COLO829 (cell line): ENCODE results near the gene NCR1.
"Not testable (repeated sequence)": the region's sequence is repeated elsewhere in the genome, so short reads cannot be mapped to it uniquely, and the experiment has no call there.

ENCODE experiments used
- DNase-seq: peaks from one replicate; pipeline ENCODE4 v3.0.0; 2012; ENCODE audit warnings: low spot score

Gene NCR1

DNA sequence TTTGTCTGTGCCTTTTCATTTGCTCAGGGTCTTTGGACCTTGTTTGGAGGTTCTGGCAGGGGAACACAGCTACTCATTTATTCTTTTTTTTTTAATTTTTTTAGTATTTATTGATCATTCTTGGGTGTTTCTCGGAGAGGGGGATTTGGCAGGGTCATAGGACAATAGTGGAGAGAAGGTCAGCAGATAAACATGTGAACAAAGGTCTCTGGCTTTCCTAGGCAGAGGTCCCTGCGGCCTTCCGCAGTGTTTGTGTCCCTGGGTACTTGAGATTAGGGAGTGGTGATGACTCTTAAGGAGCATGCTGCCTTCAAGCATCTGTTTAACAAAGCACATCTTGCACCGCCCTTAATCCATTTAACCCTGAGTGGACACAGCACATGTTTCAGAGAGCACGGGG, 2.0 kb downstream of the NCR1 start:
- not testable (repeated sequence) for DNase-seq

DNA sequence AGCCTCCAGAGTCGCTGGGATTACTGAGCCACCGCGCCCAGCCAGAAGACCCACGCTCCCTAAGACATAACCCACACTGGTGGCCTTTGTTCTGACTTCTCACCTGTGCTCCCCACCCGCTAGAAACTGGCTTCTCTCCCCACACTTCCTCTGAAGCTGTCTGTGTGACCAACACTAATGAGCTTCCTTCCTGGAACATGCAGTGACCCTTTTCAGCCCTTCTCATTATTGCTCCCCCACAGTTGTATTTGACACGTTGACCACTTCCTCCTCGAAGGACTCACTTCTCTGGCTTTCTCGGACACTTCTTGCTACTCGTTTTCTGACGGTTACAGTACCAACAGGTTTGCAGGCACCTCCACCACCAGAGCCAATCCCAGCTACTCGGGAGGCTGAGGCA, 10.9 kb downstream of the NCR1 start:
- DNase-seq: no peak

DNA sequence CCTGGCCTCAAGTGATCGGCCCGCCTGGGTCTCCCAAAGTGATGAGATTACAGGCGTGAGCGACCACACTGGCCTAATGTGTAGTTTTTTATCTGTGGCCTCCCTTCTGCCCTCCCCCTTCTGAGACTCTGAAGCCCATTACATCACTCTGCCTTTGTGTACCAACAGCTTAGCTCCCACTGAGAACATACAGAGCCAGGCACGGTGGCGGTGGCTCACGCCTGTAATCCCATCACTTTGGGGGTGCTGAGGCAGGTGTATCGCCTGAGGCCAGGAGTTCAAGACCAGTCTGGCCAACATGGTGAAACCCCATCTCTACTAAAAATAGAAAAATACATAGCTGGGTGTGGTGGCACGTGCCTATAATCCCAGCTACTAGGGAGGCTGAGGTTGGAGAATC, 12.6 kb downstream of the NCR1 start:
- DNase-seq: no peak

DNA sequence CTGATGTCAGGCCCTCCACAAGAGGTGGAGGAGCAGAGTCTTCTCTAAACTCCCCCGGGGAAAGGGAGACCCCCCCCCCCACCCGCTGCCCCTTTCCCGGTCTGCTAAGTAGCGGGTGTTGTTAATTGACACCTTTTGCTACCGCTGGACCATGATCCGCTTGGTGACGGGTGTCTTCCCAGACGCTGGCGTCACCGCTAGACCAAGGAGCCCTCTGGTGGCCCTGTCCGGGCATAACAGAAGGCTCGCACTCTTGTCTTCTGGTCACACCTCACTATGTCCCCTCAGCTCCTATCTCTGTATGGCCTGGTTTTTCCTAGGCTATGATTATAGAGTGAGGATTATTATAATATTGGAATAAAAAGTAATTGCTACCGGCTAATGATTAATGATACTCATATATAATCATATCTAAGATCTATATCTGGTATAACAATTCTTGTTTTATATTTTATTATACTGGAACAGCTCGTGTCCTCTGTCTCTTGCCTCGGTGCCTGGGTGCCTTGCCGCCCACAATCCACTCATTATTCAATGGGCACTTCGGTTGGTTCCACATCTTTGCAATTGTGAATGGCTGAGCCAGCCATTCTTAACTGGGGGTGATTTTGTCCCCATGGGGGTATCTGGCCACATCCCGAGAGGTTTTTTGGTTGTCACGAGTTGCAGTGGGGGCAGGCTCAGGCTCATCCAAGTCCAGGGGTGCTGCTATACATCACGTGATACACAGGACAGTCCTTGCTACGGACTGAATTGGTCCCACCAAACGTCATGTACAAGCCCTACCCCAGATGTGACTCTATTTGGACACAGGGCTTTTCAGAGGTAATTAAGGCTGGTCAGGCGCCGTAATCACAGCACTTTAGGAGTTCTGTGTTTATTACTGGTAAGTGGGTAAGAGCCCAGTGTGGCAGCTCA, 14.0 kb downstream of the NCR1 start:
- not testable (repeated sequence) for DNase-seq

DNA sequence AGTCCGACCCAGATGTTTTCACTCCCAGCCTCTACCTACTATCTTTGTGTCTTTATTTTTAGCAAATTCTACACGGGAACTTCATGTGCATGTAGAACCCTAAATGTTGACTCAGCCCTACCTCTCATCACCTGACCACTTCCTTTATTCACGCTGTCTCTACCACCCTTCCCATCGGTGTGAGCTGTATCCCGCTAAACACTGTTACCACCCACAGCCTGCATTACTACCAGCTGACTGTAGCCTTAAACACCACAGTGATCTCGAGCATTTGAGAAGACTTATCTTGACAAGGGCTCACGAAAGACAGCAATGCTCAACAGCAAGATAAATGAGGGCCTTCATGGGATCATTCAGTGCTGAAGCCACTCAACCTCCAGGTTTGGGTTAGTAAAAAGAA, 15.1 kb downstream of the NCR1 start:
- DNase-seq: no peak

DNA sequence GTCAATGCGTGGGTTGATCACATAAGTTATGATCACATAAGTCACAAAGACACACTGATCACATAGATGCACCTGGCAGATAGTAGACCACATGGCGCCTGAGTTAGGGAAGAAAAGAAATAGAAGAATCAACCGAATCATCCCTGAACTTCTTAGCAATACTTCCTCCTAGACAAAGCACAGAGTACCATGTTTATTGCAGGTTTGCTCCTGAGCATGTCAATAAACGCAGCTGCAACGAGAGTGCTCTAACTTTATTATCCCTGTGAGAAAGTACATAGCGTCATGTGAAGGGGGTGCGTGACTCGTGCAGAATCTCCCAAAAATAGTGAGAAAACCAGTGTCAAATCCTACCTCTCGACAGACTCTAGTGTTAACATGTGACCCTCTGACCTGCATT, 17.3 kb downstream of the NCR1 start:
- no peak for DNase-seq

DNA sequence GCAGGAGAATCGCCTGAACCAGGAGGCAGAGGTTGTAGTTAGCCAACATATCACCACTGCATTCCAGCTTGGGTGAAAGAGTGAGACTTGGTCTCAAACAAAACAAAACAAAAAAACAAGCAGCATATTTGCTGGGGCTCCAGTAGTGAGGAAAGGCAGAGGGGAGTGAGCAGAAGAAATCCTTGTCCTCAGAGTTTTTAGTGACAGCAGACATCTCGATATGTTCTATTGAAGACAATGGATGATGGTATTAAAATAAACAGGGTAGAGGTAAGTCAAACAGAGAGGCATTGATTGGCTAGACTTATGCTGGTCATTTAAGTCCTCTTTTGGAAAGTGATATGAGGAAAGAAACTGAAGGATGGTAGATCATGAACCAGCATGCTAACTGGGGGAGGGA, 22.4 kb downstream of the NCR1 start:
- no peak for DNase-seq

DNA sequence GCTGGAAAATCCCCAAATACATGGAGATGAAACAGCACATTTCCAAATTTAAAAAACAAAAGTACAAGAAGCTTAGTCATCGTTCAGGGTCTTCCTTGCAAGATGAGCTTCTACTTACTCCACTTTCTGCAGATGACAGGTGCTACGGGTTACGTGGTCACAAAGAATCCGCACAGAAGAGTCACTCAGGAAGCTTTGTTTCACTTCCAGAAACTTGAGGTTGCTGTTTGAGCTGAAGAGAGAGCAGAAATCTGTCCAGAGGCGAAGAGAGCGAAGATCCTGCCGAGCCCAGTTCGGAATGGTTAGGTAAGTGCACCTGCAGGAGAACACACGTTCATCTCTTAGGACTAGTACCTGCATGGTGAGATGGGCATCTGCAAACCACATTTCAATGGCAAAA, 32.0 kb downstream of the NCR1 start:
- DNase-seq: no peak

DNA sequence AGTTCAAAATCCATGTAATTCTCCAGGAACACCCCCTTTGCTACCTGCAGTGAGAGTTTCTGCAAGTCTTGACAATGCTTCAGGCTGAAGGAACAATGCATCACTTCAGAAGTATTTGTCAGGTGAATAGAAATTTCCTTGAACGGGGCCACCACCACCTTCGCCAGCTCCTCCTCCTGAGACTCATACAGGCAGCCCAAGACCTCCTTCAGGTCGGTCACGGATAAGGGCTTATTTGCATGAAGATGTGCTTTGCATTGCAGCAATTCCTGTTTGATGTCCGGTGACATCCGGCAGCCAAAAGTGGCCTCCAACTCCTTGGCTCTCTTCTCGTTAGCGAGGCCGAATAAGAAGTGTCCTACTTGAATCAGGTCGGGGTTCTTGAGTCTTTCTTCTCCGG, 33.0 kb downstream of the NCR1 start:
- DNase-seq: no peak

DNA sequence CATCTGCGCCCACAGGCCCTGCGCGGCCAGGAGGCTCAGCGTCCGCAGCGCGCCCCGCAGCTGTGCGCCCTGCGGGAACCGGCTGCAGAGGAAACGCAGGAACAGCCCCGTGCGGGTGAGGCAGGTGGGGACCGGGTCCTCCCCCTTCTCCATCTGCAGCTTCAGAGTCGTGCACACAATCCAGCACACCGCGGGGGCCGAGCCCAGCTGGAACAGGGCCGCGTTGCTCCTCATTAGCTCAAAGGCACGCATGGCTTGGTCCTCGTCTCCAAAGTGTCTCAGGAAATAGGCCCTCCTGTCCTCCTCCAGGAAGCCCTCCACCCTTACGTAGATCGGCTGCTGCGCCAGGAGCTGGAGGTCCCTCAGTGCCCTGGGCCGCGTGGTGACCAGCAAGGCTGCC, 33.6 kb downstream of the NCR1 start:
- not testable (repeated sequence) for DNase-seq

DNA sequence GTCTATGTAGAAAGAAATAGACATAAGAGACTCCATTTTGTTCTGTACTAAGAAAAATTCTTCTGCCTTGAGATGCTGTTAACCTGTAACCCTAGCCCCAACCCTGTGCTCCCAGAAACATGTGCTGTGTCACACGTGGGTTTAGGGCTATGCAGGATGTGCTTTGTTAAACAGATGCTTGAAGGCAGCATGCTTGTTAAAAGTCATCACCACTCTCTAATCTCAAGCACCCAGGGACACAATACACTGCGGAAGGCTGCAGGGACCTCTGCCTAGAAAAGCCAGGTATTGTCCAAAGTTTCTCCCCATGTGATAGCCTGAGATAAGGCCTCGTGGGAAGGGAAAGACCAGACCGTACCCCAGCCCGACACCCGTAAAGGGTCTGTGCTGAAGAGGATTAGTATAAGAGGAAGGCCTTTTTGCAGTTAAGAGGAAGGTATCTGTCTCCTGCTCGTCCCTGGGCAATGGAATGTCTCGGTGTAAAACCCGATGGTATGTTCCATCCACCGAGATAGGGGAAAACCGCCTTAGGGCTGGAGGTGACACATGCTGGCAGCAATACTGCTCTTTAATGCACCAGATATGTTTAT, 37.9 kb downstream of the NCR1 start:
- not testable (repeated sequence) for DNase-seq

DNA sequence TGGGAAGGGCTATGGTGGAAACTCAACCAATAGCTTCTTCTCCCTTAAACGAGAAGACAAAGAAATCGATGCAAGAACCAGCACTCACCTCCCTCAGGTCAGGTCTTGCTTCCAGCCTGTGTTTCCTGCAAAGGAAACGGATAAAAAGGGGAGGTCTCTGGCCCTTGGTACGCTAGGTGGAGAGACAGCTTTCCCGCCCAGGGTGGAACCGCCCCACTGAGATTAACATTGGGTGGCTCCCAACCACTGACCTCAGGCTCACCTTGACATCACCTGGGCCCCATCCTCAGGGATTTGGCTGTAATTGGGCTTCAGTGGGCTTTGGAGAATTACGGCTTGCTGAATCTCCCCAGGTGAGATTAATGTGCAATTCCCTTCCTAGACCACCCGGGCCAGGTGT, 41.4 kb downstream of the NCR1 start, which contains the start of gene NLRP7:
Gene NLRP7 (minus strand): TSS at position 150 of the 400 bp plus-strand sequence.
- DNase-seq: no peak

DNA sequence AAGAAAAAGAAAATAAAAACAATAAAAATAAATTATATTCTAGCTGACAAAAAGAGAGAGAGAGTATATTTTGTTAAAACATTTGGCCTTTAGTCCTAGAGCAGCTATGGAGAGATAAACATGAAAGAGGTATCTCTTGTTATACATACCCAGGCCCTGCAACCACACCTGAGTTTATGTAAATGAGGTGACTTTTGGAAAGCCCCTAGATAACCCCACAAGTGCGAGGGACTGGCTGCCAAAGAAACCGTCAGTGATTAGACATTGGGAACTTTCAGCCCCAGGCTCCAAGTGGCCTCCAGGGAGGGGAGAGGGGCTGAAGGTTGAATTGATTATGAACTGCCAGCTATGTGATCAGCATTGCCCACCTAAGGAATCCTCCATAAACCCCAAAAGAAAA, 43.5 kb downstream of the NCR1 start:
- no peak for DNase-seq

DNA sequence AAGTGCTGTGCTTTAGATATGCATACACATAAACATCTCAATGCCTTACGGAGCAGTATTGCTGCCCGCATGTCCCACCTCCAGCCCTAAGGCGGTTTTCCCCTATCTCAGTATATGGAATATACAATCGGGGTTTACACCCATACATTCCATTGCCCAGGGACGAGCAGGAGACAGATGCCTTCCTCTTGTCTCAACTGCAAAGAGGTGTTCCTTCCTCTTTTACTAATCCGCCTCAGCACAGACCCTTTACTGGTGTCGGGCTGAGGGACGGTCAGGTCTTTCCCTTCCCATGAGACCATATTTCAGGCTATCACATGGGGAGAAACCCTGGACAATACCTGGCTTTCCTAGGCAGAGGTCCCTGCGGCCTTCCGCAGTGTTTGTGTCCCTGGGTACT, 44.6 kb downstream of the NCR1 start:
- DNase-seq: not testable (repeated sequence)

DNA sequence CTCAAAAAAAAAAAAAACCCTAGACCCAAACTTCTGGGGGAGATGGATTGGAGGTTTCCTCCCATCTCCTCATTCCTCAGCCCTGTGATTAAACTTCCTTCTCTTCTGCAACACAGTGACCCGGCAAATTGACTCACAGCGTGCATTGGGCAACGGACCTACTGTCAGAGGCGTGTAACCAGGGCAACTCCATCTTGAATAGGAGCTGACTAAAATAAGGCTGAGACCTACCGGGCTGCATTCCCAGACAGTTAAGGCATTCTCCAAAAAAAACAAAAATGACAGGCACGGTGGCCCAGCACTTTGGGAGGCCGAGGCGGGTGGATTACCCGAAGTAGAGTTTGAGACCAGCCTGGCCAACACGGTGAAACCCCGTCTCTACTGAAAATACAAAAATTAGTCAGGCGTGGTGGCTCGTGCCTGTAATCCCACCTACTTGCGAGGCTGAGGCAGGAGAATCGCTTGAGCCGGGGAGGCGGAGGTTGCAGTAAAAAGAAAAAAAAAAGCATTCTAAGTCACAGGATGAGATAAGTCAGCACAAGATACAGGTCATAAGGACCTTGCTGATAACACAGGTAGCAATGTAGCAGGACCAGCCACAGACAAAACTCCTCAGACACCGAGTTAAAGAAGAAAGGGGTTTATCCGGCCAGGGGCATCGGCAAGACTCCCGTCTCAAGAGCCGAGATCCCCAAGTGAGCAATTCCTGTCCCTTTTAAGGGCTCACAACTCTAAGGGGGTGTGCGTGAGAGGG, 46.8 kb downstream of the NCR1 start:
- no peak for DNase-seq

DNA sequence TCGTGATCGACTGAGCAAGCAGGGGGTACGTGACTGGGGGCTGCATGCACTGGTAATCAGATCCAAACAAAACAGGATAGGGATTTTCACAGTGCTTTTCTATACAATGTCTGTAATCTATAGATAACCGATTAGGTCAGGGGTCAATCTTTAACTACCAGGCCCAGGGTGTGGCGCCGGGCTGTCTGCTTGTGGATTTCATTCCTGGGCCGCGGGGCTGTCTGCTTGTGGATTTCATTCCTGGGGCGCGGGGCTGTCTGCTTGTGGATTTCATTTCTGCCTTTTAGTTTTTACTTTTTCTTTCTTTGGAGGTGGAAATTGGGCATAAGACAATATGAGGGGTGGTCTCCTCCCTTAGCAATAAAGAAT, 47.4 kb downstream of the NCR1 start:
- not testable (repeated sequence) for DNase-seq

DNA sequence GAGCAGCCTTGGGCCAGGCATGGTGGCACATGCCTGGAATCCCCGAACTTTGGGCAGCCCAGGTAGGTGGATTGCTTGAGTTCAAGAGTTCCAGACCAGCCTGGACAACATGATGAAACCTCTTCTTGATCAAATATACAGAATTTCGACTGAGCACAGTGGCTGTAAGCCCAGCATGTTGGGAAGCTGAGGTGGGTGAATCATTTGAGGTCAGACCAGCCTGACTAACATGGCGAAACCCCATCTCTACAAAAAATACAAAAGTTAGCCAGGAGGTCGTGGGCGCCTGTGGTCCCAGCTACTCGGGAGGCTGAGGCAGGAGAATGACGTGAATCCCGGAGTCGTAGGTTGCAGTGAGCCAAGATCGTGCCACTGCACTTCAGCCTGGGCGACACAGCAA, 49.4 kb downstream of the NCR1 start:
- DNase-seq: no peak

DNA sequence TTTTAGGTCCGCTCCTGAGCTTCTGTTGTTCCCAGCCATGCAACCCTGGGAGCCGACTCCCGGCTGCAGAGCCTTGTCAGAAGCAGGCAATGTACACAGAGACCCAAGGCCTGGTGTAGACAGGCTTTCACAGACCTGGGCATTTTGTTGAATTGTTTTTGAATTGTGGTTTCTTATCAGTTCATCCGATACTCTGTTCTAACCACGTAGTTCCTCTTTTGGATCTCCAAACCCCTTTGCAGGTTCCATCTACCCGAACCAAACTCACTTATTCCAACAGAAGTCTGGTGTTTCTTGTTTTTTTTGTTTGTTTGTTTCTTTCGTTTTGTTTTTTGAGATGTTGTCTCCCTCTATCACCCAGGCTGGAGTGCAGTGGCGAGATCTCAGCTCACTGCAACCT, 53.9 kb downstream of the NCR1 start:
- DNase-seq: no peak
